Skeletal muscle tissue (tissue), 4 donors: Measurements from ENCODE around the gene SIPA1L3. TPM values are rescaled to one million over a fixed set of nuclear protein-coding genes. Genes with fewer than 3 reads are reported as not detected.

Experiments used
- H3K27ac ChIP-seq: one replicate; pipeline ENCODE4 v1.7.0; 2013; ENCODE audit warnings: mild to moderate bottlenecking, low read depth, low read length, inconsistent platforms
- H3K27me3 ChIP-seq, 3 donors: one replicate each; pipeline ENCODE4 v1.7.0; 2013; ENCODE audit warnings: low read length in 3 of 3; ENCODE audit not compliant: control insufficient read depth in 3 of 3, insufficient read depth in 3 of 3
- H3K36me3 ChIP-seq, 3 donors: one replicate each; pipeline ENCODE4 v1.7.0; 2013; ENCODE audit warnings: low read length in 3 of 3; ENCODE audit not compliant: control insufficient read depth in 3 of 3, insufficient read depth in 3 of 3
- H3K4me1 ChIP-seq, 3 donors: one replicate each; pipeline ENCODE4 v1.7.0; 2013; ENCODE audit warnings: low read length in 3 of 3, mild to moderate bottlenecking in 3 of 3; ENCODE audit not compliant: control insufficient read depth in 3 of 3, insufficient read depth in 3 of 3
- H3K4me3 ChIP-seq, 3 donors: one replicate each; pipeline ENCODE4 v1.7.0; 2013; ENCODE audit warnings: low read length in 3 of 3
- H3K9ac ChIP-seq, 3 donors: one replicate each; pipeline ENCODE4 v1.7.0; 2013; ENCODE audit warnings: low read length in 3 of 3, mild to moderate bottlenecking in 3 of 3, moderate library complexity in 2 of 3, low read depth in 1 of 3
- H3K9me3 ChIP-seq, 3 donors: one replicate each; pipeline ENCODE4 v1.7.0; 2013; ENCODE audit warnings: low read length in 3 of 3; ENCODE audit not compliant: control insufficient read depth in 3 of 3
- total RNA-seq: library from RNA; depleted of rRNA; stranded (reverse); fragments of >200 nt; gene quantifications from one replicate; pipeline ENCODE4 v1.2.3, GENCODE V29; 2014
- donor health status: Osteomylitis.

The SIPA1L3 gene
- total RNA-seq, 1 donor from 2014 or later, result 3.7 TPM

DNA sequence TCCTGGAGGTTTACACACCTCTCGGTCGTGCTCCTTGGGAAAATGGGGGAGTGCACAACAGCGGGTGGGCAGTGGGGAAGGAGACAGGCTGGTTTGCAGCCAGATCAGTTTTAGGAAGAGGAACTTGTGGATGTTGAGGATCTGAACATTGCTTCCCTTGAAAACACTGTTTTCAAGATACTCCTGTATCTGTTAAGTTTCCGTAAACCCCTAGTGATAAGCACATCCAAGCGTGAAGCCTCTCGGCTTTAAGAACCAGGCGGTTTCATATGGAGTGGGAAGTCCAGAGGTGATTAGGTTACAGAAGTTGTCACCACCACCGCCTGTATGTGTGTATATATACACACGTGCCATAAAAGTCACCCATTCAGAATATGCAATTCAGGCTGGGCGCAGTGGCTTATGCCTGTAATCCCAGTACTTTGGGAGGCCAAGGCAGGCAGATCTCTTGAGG is 47.4 kb downstream of the SIPA1L3 start:
- no peak overlapping the region for H3K27ac ChIP-seq
- H3K4me3 ChIP-seq, result no peak overlapping the region
- no peaks in the 10 kb centered on the region for H3K9me3 ChIP-seq
- H3K4me1 ChIP-seq, result no peaks in the 10 kb centered on the region
- no peaks in the 10 kb centered on the region for H3K27me3 ChIP-seq
- H3K9ac ChIP-seq, result no peak overlapping the region
- no peaks in the 10 kb centered on the region for H3K36me3 ChIP-seq

DNA sequence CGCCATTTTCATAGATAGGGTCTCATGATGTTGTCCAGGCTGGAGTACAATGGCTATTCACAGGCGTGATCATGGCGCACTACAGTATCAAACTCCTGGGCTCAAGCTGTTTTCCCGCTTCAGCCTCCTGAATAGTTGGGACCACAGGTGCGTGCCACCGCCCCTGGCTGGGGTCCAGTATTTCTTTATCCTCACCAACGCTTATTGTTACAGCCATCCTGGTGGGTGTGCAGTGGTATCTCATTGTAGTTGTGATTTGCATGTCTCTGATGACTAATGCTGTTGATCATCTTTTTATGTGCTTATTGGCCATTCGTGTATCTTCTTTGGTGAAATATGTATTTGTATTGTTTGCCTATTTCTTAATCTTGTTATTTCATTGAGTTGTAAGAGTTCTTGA is 49.0 kb downstream of the SIPA1L3 start:
- no peak overlapping the region for H3K27ac ChIP-seq
- H3K36me3 ChIP-seq, result no peaks in the 10 kb centered on the region
- no peaks in the 10 kb centered on the region for H3K9me3 ChIP-seq
- no peaks in the 10 kb centered on the region for H3K27me3 ChIP-seq
- no peaks in the 10 kb centered on the region for H3K4me1 ChIP-seq
- H3K9ac ChIP-seq, result no peak overlapping the region
- H3K4me3 ChIP-seq, result no peak overlapping the region

DNA sequence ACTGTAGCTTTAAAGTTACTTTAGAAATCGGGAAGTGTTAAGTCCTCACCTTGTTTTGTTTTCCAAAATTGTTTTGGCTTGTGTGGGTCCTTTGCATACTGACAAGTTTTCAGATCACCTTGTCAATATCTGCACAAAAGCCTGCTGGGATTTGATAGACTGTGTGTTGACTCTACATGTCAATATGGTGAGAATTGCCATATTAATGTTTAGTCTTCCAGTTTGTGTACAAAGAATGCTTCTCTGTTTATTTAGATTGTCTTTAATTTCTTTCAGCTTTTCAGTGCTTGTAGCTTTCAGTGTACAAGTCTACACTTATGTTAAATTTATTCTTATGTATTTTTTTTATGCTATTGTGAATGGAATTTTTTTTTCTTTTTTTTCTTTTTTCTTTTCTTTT is 50.2 kb downstream of the SIPA1L3 start:
- H3K36me3 ChIP-seq, result no peaks in the 10 kb centered on the region
- no peaks in the 10 kb centered on the region for H3K9me3 ChIP-seq
- no peak overlapping the region for H3K4me3 ChIP-seq
- H3K27ac ChIP-seq, result no peak overlapping the region
- H3K4me1 ChIP-seq, result no peaks in the 10 kb centered on the region
- H3K9ac ChIP-seq, result no peak overlapping the region
- no peaks in the 10 kb centered on the region for H3K27me3 ChIP-seq

DNA sequence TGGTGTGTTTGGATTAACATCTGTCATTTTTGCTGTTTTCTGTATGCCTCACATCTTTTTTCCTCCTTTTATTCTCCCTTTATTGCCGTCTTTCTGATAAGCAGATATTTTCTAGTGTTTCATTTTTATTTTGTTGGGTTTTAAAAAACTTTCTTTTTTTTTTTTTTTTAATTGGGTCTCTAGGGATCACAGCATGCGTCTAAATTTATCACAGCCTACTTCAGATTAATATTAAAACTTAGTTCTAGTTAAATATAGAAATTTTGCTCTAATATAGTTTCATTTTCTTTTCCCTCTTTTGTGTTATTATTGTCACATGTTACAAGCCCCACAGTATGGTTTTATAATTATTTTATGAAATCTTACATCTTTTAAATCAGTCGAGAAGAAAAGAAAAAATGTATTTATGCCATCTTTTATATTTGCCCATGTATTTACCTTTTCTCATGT is 52.7 kb downstream of the SIPA1L3 start:
- no peaks in the 10 kb centered on the region for H3K36me3 ChIP-seq
- peaks cover 0 to 5% (median 4%) of the 10 kb centered on the region in 3 donors for H3K4me1 ChIP-seq
- no peak overlapping the region for H3K9ac ChIP-seq

DNA sequence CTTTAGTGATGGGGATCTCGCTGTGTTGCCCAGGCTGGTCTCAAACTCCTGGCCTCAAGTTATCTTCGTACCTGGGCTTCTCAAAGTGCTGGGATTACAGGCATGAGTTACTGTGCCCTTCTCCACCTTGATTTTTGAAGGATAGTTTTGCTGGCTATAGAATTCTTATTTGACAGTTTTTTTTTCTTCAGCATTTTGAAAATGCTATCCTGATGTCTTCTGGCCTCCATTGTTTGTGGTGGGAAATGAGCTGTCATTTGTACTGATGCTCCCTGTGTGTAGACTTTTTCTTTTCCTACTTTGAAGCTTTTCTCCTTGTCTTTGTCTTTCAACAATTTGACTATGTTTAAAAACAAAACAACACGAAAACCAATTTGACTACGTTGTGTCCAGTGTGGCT is 54.2 kb downstream of the SIPA1L3 start:
- Histone ChIP-seq H3K27ac (no peak overlapping the region), H3K4me1 (peaks cover 0 to 5% (median 4%) of the 10 kb centered on the region in 3 donors), H3K9ac (no peak overlapping the region), H3K36me3 (no peaks in the 10 kb centered on the region), H3K9me3 (no peaks in the 10 kb centered on the region), H3K4me3 (no peak overlapping the region), H3K27me3 (no peaks in the 10 kb centered on the region)

More for the DNA sequence above, 52.7 kb downstream of the SIPA1L3 start:
- Histone ChIP-seq H3K27ac (no peak overlapping the region), H3K4me3 (no peak overlapping the region), H3K9me3 (no peaks in the 10 kb centered on the region), H3K27me3 (no peaks in the 10 kb centered on the region)

DNA sequence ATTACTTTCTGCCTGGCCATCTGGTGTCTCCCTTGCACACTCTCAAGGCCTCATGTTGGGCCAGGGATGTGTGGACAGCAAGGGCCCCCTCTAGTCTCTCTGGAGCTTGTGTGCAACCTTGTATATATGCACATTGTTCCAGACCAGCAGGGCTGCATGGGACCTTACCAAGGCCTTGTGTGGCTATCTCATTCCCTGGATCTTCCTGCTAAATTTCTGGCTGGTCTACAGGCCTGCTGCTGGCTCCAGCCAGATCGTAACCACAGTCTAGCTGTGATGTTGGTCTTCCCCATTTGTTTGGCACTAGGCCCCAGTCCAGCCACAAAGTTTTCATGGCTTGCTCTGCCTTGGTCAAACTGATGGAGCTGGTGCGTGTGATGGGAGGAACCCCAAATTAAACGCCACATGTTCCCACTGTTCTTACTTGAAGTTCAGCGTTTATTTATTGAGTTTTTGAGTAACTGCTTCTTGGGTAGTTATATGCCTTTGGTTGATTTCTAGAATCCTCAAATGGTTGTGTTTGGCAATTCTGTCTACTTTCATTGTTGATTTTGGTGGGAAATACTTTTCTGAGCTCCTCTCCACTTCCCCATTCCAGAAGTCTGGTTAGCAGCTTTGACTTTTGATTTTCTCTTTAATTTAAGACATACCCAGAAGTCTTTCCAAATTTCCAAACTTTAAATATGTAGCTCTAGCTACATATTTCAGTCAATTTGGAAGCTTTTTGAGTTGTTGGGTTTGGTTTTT is 56.4 kb downstream of the SIPA1L3 start:
- Histone ChIP-seq H3K27me3 (no peaks in the 10 kb centered on the region), H3K4me3 (no peak overlapping the region), H3K9me3 (no peaks in the 10 kb centered on the region), H3K36me3 (no peaks in the 10 kb centered on the region), H3K27ac (no peak overlapping the region), H3K4me1 (peaks cover 0 to 6% (median 5%) of the 10 kb centered on the region in 3 donors), H3K9ac (no peak overlapping the region)

DNA sequence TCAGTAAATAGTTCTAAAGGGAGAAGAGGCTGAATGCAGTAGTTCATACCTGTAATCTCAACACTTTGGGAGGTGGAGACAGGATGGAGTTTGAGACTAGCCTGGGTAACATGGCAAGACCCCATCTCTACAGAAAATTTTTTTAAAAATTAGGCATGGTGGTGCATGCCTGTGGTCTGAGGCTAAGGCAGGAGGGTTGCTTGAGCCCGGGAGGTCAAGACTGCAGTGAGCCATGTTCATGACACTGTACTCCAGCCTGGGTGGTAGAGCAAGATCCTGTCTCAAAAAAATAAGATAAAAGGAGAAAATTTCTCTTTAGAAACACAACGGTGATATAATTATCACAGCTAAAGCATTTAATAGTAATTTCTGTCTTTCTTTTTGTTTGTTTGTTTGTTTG is 57.1 kb downstream of the SIPA1L3 start:
- H3K9ac ChIP-seq, result no peak overlapping the region
- peaks cover 0 to 6% (median 5%) of the 10 kb centered on the region in 3 donors for H3K4me1 ChIP-seq
- H3K36me3 ChIP-seq, result no peaks in the 10 kb centered on the region
- no peaks in the 10 kb centered on the region for H3K9me3 ChIP-seq
- H3K27ac ChIP-seq, result no peak overlapping the region
- no peaks in the 10 kb centered on the region for H3K27me3 ChIP-seq
- H3K4me3 ChIP-seq, result no peak overlapping the region

DNA sequence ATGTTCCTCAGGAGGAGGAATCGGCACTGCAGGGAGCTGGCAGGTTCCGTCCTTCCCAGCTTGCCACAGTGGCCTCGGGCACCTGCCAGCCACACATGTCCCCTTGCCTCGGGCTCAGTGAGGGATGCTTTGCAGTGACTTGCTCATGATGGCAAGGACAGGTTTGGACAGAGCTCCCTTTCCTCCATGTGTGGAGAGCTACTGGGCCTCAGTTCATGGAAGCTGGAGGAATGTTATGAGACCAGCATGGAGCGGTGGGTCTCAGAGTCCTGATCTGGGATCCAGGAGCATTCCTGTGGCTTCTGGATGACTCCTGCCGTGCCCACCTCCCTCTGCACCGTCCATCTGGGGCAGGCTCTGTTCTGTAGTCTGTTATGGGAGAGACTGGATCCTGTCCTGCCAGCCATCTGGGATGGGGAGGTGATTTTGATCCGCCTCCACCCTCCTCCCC is 59.2 kb downstream of the SIPA1L3 start:
- Histone ChIP-seq H3K4me1 (peaks cover 0 to 6% (median 5%) of the 10 kb centered on the region in 3 donors), H3K9ac (no peak overlapping the region), H3K27ac (no peak overlapping the region), H3K9me3 (peaks cover 0 to 6% (median 5%) of the 10 kb centered on the region in 3 donors), H3K27me3 (no peaks in the 10 kb centered on the region), H3K4me3 (no peak overlapping the region), H3K36me3 (no peaks in the 10 kb centered on the region)

DNA sequence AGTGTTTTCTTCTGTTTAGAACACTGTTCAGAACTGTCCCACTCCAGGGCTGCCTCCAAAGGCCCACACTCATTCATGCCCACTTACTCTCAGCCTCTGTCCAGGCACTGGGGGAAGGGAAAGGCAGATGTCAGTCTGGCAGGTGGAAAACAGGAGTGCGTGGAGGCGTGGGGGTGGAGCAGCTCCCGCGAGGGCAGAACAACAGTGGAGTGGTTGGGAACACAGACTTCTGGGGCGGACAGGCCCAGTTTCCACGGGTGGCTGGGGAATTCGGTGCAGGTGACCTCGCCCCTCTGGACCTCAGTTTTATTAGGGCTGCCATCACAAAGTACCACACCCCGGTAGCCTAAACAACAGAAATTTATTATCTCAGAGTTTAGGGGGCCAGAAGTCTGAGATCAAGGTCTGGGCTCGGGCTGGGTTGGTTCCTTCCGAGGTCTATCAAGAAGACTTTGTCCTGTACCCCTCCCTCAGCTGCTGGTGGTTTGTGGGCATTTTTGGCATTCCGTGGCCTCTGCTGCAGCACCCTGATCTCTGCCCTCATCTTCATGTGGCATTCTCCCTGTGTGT is 59.7 kb downstream of the SIPA1L3 start:
- H3K9me3 ChIP-seq, result peaks cover 0 to 6% (median 5%) of the 10 kb centered on the region in 3 donors

DNA sequence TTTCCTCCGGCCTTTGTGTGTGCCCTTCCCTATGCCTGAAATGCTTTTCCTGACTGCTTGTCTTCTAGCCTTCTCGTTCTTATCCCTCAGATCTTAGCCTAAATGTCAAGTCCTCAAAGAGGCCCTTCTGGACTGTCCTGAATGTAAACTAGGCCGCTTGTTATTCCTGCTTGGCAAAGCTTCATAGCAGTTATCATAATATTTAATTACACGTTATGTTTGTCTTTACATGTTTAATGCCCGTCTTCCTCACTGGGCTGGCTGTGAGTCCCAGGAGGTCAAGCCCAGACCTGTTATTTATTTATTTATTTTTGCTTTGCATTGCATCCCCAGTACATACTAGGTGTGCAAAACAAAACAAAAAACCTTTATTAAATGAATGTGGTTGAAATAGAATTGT is 62.7 kb downstream of the SIPA1L3 start:
- Histone ChIP-seq H3K4me1 (peaks cover 0 to 2% (median 0%) of the 10 kb centered on the region in 3 donors), H3K27ac (no peak overlapping the region), H3K36me3 (no peaks in the 10 kb centered on the region), H3K9ac (no peak overlapping the region), H3K9me3 (peaks cover 0 to 6% (median 5%) of the 10 kb centered on the region in 3 donors), H3K4me3 (no peak overlapping the region), H3K27me3 (no peaks in the 10 kb centered on the region)

More for the DNA sequence above, 59.7 kb downstream of the SIPA1L3 start:
- H3K27ac ChIP-seq, result no peak overlapping the region
- peaks cover 0 to 6% (median 5%) of the 10 kb centered on the region in 3 donors for H3K4me1 ChIP-seq
- H3K36me3 ChIP-seq, result no peaks in the 10 kb centered on the region
- no peak overlapping the region for H3K4me3 ChIP-seq
- no peaks in the 10 kb centered on the region for H3K27me3 ChIP-seq
- H3K9ac ChIP-seq, result no peak overlapping the region
